A172 (cell line): ENCODE data around the gene HOMER1. TPM values are rescaled to one million over a fixed set of nuclear protein-coding genes. Genes with fewer than 3 reads are reported as not detected.
"Not testable (repeated sequence)": the region's sequence is repeated elsewhere in the genome, so short reads cannot be mapped to it uniquely, and the experiment has no call there.

Source experiments
- DNase-seq: peaks from one replicate; pipeline ENCODE4 v3.0.0-alpha.2; 2015; ENCODE audit warnings: low spot score
- total RNA-seq: library from RNA; depleted of rRNA; stranded (reverse); fragments of >200 nt; shearing (Covaris generic); gene quantifications from 2 replicates; pipeline ENCODE4 v1.2.3, GENCODE V29; 2014

The HOMER1 gene
- total RNA-seq, 1 experiment from 2014 or later: 11.0 TPM

DNA sequence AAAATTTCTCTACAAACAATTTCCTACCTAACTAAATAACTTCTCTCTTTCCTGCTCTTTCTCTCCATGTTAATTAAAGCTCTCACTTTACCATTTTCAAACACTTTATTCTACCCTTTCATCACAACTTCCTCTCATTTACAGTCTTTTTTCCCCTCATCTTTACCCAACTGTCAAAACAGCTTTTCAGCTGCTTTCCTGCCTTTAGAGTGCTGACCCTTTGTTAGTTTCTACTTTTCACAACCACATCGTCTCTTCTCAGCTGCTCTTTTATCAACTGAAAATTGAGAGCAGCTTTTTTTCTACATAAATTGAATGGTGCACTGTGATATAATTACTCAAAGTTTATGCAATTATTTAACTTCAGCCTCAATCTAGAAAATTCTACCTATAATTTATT lies 3.1 kb upstream of the HOMER1 start:
- DNase-seq: no peak

- DNase-seq: not testable (repeated sequence)
Measured at GRCh38 chr5:79516331-79516730, 2.4 kb upstream of the HOMER1 start.

DNA sequence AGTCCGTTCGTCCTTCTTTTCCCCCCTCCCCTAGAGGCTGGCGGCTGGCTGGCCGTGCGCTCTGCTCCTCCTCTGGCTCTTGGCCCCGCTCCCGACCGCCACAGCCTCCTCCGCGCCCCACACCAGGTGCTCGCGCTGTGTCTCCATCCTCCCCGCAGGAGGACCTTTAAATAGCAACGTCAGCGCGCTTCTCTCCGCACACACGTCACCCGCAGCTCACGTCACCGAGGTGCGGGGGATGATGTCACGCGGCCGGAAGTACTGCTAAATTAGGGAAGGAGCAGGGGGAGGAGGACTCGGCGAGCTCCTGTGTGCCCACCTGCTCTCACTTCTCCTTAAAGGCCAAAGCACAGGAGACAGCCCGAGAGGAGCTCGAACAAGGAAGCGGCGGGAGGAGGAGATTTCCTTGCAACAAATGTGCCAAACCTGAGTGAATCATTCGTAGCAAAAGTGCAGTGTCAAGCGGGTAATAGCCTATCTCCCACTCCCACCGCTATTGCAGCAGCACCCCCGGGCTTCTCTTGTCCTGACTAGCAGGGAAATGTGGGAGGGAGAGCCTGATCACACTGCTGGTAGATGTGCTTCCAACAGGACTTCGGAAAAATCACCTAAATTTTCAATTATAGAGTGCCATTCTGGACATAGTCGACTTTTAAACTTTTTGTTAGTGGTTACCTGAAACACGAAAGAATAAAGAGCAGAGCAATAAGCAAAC lies 614 bp upstream of the HOMER1 start:
- peak; percentile 87 for DNase-seq

DNA sequence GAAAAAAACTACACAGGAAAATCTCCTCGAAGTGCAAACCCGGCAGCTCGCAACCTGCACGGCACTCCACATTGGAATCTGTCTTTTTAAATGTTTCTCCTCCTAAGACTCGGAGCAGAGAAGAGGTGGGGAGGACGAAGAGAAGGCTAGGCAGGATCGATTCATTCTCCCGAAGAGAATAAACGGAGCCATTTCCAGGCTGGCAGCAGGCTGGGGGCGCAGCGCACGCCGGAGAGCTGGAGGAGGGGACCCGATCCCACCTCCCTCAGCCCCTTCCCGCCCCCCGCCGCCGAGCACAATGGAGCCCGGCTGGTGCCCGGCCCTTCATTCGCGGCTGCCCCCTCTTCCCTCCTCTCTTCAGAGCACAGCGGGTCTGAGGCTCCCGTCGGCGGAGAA lies 628 bp downstream of the HOMER1 start:
- DNase-seq: peak; percentile 14

DNA sequence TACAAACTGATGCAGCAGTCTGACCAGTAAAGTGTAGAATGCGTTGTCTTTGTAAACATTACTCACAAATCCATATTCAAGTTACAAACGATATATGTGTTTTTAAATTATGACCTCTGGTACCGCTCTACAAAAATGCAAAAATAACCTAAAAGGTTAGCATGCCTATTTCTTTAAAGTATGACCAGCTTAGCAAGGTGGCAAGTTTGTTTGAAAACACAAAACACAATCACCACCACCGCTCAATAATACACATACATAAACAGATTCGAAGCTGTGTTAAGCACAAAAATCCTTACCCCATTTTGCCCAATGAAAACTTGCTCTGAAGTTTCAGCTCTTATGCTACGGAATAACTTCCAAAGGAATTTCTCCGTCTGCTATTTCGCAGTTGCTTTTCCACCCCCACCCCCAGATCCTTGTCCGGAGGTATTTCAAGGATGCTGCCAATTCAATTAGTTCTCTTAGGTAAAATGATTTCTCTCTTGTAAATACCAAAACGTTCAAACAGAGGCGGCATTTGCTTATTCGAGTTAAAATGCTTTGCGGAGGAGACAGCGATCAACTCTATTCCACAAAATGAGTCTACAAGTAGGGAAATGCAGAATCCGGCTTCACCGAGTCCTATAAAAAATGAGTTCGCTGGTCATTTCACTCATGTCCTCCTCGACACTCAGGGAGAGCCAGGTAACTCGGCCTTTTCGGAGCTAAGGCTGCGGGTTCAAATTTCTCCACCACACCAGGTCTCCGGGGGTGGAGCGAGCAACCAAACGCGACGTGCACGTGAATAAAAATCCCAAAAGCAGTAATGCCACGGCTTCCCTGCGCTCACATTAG lies 1.2 kb downstream of the HOMER1 start:
- peak; percentile 19 for DNase-seq

- DNase-seq: no peak
Measured at GRCh38 chr5:79512049-79512448, 1.9 kb downstream of the HOMER1 start.

DNA sequence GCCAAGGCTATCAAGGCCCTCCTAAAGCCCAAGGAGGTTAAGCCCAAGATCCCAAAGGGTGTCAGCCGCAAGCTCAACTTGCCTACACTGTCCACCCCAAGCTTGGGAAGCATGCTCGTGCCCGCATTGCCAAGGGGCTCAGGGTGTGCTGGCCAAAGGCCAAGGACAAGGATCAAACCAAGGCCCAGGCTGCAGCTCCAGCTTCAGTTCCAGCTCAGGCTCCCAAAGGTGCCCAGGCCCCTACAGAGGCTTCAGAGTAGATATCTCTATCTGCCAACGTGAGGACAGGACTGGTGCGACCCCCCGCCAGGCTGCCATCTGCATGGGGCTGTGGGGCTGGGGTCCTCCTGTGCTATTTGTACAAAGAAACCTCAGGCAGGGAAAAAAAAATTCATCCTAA lies 3.3 kb downstream of the HOMER1 start:
- DNase-seq: no peak

GRCh38 chr5:79509244-79509885 lies 4.6 kb downstream of the HOMER1 start:
- DNase-seq: no peak

- DNase-seq: no peak
Measured at GRCh38 chr5:79508794-79509193, 5.1 kb downstream of the HOMER1 start.

- DNase-seq: no peak
Measured at GRCh38 chr5:79508354-79508753, 5.6 kb downstream of the HOMER1 start.

DNA sequence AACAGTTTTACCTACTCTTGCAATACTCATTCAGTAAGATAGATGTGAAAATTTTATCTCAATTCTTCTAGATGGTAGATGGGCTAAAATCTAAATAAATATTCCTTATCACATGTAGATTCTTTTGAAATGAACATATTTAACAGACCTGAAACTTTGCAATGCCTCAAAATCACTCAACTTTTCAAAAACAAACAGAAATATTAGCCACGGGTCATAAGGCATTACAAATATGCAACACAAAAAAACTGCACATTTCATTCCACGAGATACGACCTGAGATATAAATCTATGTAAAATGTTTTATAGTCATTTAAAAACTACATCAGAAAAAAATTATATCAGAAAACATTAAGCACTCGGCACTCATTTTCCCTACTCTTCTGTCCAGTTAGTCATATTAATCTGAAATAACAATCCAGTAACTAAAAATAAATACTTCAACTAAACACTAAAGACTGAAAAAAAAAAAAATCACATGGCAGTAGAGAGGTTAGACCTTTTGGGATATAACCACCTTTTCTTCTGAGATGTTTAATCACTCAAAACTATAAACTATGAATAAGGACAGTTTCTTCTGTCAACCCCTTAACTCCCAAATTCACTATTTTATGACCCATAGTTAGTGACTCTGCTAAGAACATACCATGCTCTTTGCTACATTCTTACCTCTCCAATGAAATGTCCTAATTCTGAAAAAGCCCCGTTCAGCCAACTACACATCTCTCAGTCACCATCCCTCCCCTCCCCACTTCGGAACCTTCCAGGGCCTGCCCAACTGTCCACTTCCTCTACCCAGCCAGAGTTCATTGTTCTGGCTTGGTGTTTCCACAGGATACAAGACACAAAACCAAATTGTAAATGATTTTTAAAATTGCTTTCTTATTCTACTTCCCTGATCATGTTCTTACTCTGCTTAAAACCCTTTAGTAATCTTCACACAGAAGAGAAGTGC lies 6.4 kb downstream of the HOMER1 start:
- no peak for DNase-seq

DNA sequence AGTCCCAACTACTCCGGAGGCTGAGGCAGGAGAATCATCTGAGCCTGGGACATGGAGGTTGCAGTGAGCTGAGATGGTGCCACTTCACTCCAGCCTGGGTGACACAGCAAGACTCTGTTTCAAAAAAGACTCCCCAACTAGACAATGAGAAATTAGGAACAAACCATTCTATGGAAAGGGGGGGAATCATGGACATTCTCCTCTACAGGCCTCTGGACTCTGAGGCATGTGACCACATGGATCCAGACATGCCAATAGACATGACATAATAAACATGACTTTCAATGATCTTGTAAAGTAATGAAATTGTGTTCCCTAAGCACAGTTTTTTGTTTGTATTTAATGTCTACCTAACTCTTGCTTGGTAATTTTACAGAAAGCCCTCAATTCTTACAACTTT lies 8.8 kb downstream of the HOMER1 start:
- no peak for DNase-seq

GRCh38 chr5:79503794-79504495 lies 10.0 kb downstream of the HOMER1 start:
- no peak for DNase-seq

- no peak for DNase-seq
Measured at GRCh38 chr5:79499640-79500273, 14.2 kb downstream of the HOMER1 start.

GRCh38 chr5:79495311-79495710 lies 18.6 kb downstream of the HOMER1 start:
- DNase-seq: peak; percentile 29

- DNase-seq: no peak
Measured at GRCh38 chr5:79493596-79494345, 20.2 kb downstream of the HOMER1 start.

DNA sequence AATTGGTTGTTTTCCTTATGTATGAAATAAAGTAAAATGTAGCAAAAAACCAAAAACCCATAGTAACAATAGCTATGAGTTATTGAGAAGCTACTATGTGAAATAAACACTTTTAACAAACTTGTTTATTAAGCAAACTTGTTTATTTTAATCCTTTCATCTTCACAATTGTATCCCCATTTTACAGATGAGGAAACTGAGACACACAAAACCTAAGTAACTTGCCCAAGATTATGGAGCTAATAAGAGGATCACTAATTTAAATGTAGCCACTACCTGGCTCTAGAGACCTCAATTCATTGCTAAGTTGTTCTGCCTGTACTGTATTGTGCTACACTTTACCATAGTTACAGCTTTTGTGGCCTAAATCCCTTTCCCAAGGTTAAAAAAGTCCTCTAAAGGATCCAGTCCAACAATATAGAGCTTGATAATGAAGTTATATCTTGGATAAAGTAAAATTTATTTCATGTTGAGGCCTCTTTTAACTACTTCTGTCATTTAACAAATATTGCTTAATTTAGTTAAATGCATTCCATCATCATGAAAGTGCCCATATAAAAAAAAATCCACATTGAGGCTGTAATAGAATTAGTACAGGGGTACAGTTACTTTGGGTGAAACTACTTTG lies 22.1 kb downstream of the HOMER1 start:
- no peak for DNase-seq

DNA sequence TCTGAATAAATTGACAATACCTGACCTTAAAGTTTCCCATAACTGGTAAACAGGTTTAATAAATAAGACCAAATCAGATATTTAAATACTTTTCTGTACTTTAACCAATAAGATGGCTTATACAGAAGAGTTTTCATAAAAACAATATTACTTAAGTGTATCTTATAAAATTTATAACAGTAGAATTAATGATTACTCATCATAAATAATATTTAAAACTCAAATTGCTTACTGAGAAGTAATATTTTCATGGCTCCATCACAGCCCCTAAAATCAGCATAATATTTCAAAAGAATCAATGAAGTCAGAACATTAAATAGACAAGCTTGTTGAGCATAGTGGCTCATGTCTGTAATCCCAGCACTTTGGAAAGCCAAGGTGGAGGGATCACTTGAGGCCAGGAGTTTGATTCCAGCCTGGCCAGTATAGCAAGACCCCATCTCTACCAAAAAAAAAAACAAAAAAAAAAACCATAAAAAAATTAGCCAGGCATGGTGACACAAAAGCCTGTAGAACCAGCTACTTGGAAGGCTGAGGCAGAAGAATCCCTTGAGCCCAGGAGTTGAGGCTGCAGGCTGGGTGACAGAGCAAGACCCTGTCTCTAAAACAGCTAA lies 23.5 kb downstream of the HOMER1 start:
- no peak for DNase-seq

DNA sequence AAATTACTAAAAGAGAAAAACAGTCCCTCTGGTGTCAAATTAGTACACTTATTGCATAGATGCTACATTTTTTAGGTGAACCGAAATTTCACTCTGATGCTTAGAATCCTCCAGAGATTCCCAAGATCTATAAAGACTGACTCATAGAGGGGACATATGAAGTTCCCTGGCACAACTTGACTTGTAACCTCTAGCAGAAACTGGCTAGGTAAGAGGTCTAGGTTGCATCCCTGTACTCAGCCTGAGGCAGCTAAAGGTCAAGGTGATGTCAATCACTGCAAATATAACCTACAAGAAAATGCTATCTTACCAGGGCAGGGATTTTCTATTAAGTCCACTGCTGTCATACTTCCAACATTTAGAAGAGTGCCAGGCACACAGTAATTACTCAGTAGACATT lies 24.2 kb downstream of the HOMER1 start:
- no peak for DNase-seq
